Measurements from ENCODE around the gene NOXO1.
"Not testable (repeated sequence)": the region's sequence is repeated elsewhere in the genome, so short reads cannot be mapped to it uniquely, and the experiment has no call there.

Gene NOXO1, protein sequence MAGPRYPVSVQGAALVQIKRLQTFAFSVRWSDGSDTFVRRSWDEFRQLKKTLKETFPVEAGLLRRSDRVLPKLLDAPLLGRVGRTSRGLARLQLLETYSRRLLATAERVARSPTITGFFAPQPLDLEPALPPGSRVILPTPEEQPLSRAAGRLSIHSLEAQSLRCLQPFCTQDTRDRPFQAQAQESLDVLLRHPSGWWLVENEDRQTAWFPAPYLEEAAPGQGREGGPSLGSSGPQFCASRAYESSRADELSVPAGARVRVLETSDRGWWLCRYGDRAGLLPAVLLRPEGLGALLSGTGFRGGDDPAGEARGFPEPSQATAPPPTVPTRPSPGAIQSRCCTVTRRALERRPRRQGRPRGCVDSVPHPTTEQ

DNA sequence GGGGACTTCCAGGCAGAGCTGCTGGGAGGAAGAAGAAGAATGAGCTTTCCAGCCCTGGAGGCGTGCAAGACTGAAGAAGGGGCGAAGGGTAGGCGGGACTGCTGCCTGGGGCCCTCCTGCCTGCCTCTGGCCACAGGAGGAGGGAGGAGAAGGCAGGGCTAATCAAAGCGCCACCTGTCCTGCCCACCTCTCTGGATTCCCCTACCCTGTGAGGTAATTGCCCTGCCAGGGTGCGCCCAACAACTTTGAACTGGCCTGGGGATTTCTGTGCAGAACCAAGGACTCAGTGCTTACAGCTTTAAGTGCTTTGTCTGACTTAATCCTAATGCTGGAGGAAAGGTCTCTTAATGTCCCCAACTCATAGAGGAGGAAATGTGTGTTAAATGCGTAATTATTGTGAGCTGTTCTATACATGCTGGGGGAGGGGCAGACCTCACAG is at the start of gene NOXO1:
NOXO1 (minus strand) TSS at position 72 of the 439 bp plus-strand sequence. CDS start 290 bp downstream, outside the sequence.
- no peak for DNase-seq (ENCODE audit: low read depth)

DNA sequence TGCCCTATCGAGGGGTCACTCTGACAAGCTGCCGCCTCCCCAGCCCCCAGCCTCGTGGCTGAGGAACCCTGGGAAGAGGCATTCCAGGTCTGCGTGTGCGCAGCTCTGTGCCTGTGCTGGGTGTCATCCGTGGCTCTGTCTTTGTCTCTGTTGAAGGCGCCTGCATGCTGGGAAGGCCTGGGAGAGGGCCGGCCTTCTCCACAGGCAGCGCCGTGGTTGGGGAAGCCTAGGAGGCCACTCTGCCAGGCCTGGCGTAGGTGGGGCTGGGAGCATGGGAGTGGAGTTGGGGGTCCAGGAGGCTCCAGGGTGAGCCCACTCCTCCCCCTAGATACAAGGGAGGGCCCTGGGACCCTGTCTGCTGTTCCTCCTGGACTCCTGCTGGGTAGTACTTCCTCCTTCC is 48.8 kb upstream of the NOXO1 start:
- DNase-seq (ENCODE audit: low read depth): no peak

DNA sequence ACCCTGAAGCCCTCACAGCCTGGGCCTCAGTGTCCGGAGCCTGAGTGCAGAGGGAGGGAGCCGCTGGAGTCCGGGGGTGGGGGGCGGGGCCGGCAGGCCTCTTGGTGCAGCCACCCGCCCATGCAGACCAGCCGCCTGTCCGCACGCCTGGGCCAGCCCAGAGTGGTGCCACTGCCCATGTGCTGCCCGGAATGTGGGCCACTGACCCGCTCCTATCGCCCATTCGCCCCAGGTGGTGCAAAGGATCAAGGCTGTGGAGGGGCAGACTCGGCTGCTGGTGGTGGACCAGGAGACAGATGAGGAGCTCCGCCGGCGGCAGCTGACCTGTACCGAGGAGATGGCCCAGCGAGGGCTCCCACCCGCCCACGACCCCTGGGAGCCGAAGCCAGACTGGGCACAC is 48.1 kb upstream of the NOXO1 start:
- no peak for DNase-seq (ENCODE audit: low read depth)

DNA sequence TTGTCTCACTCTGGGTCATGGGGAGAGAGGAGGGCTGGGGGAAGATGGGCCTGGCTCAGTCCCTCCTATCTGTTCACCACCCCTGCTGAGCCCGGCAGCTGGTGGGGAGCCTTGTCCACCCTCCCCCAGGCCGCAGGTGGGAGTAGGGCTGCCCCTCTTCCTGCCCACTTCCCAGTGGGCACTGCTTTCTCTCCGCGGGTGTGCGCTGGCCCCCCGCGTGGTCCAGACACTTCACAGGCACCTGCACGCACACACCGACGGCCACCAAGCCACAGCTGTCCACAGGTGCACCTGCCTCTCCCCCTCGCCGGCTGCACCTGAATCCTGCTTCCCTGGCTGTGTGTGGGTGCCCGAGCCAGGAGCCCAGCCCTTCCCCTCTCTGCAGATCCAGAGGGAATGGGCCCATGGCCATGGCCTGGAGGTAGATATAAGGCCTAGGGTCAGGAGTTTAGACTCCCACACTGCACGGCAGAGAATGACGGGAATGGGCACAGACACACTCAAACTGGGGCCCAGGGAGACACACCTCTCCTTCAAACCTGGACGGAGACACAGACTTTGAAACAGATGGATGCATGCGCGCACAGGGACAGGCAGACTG is 47.5 kb upstream of the NOXO1 start:
- DNase-seq (ENCODE audit: low read depth): no peak

DNA sequence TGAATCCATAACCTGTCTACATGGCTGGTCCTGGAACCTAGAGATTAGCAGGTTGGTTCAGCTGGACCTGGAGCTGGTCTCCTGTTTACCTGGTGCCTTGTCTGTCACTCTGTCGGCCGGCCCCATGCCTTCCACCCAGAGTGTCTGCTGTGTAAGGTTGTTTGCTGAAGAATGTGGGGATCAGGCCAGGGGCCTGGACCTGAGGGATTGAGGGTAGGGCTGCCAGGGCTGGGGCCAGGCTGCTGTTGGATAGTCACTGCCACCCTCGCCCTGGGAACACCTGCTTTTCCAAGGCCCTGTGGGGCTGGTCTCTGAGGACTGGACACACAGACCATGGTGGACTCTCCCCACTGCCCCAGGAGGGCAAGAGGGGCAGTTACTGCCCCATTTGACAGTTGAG is 46.9 kb upstream of the NOXO1 start:
- no peak for DNase-seq (ENCODE audit: low read depth)

DNA sequence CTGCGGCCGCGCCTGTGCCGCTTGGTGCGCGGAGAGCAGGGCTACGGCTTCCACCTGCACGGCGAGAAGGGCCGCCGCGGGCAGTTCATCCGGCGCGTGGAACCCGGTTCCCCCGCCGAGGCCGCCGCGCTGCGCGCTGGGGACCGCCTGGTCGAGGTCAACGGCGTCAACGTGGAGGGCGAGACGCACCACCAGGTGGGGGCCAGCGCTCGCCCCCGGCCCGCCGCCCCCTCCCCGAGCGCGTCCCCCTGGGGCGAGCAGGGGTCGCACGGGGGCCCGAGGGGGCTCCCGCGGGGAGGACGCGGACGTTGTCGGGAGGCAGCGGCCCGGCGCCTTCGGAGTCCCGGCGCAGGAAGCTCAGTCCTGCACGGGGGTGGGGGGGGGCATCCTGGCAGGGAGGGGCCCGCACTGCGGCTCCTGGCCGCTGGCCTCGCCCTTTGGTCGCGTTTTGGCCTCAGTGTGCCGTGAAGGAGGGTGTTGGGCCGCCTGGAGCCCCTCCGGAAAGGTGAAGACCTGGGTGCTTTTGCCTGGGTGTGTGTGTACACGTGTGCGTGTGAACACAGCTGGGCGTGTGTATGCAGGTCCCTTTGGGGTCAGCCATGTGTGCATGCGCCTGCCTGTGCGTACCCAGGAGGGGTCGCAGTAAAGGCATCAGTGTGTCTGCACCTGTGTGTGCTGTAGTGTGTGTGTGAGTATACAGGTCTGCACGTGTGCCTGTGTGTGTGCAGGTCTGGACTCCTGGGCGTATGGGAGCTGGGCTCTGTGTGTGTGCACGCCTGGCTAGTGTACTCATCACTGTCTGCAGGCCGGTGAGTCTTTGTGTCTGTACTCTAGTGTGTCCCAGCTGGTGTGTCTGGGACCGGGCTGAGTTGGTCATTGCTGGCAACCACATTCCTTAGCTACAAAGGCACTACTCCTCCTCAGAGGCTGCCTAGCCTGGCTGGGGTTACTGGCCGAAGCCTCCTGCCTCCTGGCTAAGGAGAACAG is 46.0 kb upstream of the NOXO1 start:
- DNase-seq (ENCODE audit: low read depth): no peak

DNA sequence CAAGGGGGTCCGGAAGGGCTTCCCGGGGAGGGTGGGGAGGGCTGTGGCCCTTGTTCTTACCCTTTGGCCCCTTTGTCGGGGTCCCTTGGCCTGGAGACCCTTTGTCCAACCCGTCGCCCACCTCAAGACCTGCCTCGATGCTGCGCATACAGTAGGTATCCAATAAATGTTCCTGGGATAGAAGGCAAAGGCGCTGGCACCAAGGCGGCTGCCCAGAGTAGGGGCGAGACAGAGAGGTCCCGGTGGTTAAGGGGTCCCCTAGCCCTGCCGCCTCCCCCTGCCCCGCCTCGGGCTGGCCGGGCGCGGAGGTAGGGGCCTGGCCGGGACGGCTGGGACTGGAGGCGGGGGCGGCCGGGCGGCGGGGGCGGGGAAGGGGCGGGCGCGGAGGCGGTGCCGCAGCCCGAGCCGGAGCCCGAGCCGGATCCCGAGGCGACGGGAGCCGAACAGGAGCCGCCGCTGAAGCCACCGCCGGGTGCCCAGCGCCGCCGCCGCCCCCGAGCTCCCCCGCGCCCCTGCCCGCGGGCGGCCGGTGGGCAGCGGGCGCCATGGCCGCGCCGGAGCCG is 45.3 kb upstream of the NOXO1 start, which contains the start of gene NHERF2:
NHERF2 (plus strand) TSS at position 442 of the 563 bp plus-strand sequence; CDS start at position 546, 104 bp downstream.
- no peak for DNase-seq (ENCODE audit: low read depth)

DNA sequence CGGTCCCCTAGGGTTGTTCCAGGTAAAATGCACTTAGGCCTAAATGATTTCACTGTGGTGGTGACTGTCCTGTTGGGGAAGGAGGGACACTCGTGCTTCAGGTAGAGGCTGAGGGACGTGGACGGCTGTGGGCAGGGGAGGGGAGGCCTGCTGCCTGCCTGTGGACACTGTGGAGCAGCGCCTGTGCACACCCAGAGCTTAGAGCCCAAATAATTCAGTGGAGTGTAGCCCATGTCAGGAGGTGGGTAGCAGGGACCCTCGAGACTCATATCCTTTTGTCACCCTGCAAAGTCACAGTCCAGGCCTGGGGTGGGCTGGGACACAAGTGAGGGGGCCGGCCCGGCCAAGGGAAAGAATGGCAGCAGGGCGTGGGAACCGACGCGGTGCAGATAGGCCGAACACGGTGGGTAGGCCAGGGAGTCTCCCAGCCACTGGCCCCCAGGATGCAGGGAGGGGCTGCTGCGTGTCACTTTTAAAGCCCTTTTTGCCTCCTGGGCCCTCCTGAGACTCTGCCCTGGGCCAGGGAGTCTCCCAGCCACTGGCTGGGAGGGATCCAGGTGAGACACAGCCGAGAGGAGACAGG is 44.7 kb upstream of the NOXO1 start:
- no peak for DNase-seq (ENCODE audit: low read depth)

DNA sequence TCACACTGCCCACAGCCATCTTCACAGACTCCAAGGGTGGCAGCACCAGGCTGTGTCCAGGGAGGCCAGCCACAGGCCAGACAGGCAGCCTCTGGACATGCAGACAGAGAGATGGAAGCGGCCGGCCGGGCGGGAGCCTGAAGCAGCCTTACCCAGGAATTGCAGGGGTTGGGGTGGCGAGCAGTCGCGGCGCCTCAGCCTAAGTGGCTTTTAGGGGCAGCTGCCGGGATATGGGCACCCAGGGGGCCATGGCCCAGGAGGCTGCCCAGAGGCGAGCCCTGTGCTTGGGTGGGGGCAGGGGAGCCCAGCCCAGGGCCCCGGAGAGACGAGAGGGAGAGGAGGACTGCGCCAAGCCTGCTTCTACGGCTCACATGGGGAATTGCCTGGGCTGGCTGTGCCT is 44.0 kb upstream of the NOXO1 start:
- no peak for DNase-seq (ENCODE audit: low read depth)

DNA sequence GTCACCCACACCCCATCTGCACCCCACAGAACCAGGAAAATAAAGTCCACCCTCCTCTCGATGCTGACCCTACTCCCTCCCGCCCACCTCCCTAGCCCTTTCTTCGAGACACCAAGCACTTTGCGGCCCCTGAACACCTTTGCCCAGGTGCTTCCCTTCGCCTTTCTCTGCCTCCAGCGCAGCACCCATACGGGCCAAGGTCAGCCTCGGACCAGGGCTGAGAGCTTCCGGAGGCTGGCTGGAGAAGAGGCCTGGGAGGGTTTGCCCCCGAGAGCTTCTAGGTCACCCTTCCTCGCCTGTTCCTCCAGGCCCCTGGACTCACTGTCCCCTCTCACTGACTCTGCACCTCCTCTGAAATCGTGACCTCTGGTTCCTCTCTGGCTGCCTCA is 42.8 kb upstream of the NOXO1 start:
- no peak for DNase-seq (ENCODE audit: low read depth)

DNA sequence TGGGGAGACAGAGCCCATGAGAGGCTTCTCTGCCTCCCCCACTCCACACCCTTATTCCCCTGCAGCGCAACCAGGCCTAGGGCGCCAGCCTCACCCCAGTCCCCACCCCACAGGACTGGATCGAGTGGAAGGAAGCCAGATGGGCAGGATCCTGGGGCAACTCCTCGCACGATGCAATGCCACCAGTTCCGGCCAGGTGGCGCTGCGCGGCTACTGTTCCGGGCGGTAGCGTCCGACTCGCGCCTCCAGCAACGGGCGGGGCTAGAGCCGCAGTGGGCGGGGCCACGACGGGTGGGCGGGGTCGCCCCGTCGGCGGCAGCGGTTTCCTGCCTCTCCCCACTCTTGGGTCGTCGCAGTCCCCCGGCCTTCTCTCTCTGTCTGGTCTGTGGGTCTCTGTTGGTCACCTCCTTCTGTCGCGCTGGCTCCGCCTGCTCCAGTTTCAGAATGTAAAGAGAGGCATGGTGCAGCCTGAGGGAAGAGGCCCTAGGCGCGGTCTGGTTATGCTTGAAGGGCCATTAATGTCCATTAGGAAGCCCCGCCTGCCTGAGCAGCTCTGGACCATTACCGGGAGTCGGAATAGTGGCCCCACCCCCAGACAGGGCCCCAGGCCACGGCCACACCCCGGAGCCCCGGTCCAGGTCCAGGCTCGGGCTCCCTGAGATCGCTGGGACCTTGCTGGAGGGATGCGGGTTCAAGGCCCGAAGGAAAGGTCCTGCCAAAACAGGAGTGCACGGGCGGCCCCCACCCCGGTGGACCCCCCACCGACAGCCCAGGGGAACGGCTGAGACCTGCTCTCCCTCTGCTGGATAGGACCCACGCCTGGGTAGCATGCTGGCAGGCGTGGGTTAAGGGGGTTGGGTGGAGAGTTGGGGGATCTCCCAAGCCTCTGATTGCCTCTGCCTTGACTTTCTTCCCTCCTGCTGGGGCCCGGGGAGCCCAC is 42.1 kb upstream of the NOXO1 start:
- DNase-seq (ENCODE audit: low read depth): no peak

DNA sequence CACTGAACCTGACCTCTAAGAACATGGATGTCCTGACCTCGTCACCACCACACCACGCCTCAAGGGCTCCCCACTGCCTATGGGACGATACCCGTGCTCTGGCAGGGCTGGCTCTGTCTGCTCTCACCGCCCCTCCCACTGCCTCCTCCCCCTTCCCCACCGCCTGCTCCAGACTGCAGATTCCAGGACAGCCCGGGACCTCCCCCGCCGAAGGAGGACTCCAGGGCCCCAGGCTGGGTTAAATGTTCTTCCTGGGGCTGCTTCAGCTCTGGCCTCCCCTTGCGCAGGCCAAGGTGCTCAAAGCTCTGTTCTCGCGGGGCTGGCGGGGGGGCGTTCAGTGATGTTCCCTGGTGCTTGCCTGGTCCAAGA is 41.4 kb upstream of the NOXO1 start:
- DNase-seq (ENCODE audit: low read depth): no peak

DNA sequence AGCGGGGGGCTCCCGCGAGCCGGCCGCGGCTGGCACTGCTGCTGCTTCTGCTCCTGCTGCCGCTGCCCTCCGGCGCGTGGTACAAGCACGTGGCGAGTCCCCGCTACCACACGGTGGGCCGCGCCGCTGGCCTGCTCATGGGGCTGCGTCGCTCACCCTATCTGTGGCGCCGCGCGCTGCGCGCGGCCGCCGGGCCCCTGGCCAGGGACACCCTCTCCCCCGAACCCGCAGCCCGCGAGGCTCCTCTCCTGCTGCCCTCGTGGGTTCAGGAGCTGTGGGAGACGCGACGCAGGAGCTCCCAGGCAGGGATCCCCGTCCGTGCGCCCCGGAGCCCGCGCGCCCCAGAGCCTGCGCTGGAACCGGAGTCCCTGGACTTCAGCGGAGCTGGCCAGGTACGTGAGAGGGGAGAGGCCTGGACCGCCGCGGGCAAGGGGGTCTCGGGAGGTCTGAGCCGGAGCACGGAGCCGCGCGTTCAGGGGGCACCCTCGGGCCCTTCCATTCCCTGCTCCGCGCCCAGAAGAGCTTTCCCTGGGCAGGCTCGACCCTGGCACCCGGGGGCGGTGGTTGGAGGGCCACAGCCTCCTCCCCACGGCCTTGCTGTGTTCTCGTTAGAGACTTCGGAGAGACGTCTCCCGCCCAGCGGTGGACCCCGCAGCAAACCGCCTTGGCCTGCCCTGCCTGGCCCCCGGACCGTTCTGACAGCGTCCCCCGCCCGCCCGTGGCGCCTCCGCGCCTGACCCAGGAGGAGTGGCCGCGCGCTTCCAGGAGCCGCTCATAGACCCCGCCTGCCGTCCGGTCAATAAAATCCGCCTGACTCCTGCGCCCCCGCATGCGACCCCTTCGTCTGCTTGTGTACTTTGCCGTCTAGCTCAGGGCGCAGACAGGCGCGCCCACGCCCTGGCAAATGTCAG is 38.9 kb upstream of the NOXO1 start:
- no peak for DNase-seq (ENCODE audit: low read depth)

DNA sequence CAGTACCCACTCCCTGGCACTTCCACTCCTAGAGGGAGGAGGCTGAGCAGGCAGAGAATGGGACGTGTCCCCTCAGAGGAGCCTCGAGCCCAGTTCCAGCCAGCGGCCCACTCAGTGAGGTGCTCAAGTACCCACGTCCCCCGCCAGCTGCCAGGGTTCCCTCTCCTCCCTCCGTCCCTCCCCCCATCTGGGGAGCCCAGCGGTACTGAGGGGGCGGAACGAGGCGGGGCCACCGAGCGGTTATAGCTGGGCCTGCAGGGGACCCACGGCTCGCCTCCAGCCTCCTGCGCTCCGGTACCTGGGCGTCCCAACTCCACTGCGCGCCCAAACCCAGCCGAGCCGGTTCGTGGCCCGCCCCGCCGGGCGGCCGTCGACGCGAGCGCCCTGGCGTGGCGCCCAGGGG is 38.2 kb upstream of the NOXO1 start, which contains the start of gene NPW:
NPW (plus strand) TSS at position 268 of the 403 bp plus-strand sequence.
- DNase-seq (ENCODE audit: low read depth): no peak

DNA sequence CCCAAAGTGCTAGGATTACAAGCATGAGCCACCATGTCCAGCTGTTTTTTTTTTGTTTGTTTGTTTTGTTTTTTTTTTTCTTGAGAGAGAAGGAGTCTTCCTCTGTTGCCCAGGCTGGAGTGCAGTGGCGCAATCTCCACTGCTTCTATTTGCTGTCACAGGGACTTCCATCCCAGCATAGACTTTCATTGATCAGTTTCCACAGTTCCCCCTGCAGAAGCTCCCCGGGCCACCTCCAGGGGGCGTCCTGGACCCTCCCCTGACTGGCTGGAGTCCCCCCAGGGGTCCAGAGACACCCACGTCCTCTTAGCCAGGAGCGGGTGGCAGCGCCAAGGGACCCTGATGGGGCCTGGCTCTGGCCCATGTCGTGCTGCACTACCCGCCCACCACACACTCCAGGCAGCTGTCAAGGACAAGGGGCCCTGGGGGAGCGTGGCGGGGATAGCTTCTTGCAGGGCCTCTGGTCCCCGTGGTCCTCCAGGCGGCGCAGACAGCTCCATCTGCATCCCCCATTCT is 35.2 kb upstream of the NOXO1 start:
- no peak for DNase-seq (ENCODE audit: low read depth)

DNA sequence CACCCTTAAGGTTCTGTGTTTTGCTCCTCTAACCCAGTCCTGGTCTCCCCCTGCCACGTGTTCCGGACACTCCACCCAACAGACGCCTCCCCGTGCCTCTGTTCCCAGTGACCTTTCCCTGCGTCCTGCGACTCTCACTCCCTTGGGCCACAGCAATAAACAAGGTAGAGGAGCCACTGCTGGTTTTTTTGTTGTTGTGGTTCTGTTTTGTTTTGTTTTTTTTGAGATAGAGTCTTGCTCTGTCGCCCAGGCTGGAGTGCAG is 34.6 kb upstream of the NOXO1 start:
- DNase-seq (ENCODE audit: low read depth): no peak

DNA sequence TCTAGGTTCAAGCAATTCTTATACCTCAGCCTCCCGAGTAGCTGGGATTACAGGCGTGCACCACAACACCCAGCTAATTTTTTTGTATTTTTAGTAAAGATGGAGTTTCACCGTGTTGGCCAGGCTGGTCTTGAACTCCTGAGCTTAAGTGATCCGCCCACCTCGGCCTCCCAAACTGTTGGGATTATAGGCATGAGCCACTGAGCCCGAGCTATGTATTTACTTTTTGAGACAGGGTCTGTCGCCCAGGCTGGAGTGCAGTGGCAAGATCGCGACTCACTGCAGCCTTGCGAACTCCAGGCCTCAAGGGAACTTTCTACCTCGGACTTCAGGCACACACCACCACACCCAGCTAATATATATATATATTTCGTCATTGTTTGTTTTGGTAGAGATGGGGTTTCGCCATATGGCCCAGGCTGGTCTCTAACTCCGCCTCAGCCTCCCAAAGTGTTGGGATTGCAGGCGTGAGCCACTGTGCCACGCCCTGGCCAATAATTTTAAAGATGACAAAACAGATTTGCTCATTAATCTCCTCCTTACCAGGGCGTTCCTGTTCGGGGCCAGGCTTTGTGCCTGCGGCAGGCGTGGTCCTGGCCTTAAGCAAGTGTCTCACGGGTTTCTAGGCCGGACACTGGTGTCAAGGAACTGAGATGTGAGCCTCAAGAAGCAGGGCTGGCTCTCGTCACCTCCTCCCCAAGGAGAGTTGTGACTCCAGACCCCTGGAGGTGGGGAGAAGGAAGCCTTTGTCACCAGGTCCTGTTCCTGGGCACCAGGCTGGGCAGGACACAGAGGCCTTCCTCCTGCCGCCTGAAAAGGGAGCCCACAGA is 34.1 kb upstream of the NOXO1 start:
- DNase-seq (ENCODE audit: low read depth): no peak

DNA sequence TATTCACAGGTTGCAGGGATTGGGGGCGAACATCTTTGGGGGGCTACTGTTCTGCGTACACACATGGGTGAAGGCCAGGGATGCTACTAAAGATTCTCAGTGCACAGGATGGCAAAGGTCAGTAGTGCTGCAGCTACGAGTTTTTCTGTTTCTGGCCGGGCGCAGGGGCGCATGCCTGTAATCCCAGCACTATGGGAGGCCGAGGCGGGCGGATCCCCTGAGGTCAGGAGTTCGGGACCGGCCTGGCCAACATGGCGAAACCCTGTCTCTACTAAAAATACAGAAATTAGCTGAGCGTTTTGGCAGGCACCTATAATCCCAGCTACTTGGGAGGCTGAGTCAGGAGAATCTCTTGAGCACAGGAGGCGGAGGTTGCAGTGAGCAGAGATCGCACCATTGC is 32.3 kb upstream of the NOXO1 start:
- DNase-seq (ENCODE audit: low read depth): no peak

DNA sequence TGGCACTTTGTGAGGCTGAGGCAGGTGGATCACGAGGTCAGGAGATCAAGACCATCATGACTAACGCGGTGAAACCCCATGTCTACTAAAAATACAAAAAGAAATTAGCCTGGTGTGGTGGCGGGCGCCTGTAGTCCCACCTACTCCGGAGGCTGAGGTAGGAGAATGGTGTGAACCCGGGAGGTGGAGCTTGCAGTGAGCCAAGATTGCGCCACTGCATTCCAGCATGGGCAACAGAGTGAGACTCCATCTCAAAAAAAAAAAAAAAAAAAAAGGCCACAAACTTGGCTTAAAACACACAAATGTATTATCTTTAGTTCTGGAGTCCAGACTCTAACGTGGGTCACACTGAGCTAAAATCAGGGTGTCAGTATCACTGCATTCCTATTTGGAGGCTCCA is 30.5 kb upstream of the NOXO1 start:
- not testable (repeated sequence) for DNase-seq (ENCODE audit: low read depth)

All from GM04503 (cell line).